Measurements from ENCODE around the gene NSMCE4A.
"Not testable (repeated sequence)": the region's sequence is repeated elsewhere in the genome, so short reads cannot be mapped to it uniquely, and the experiment has no call there.

NSMCE4A gene

GRCh38 chr10:121988361-121989324, 13.6 kb upstream of the NSMCE4A start, which contains the start of gene TACC2:
TSS of gene TACC2 (plus strand) at chr10:121989163. CDS start at chr10:122021982, 32,819 bp downstream.
- DNase-seq: no peak

GRCh38 chr10:121984463-121984862, 9.4 kb upstream of the NSMCE4A start:
- no peak for DNase-seq

GRCh38 chr10:121983852-121984251, 8.8 kb upstream of the NSMCE4A start:
- no peak for DNase-seq

GRCh38 chr10:121981346-121981745, 6.3 kb upstream of the NSMCE4A start:
- DNase-seq: no peak

GRCh38 chr10:121978511-121978910, 3.5 kb upstream of the NSMCE4A start:
- no peak for DNase-seq

- DNase-seq: no peak
Measured at GRCh38 chr10:121976607-121977006, 1.6 kb upstream of the NSMCE4A start.

- no peak for DNase-seq
Measured at GRCh38 chr10:121975295-121976086, 474 bp upstream of the NSMCE4A start.

GRCh38 chr10:121974019-121974534, 940 bp downstream of the NSMCE4A start:
- DNase-seq: peak in 1 of 2 donors; percentile 10

GRCh38 chr10:121969086-121969485, 5.9 kb downstream of the NSMCE4A start:
- DNase-seq: not testable (repeated sequence)

GRCh38 chr10:121965996-121966395, 9.0 kb downstream of the NSMCE4A start:
- no peak for DNase-seq

GRCh38 chr10:121961456-121961855, 13.6 kb downstream of the NSMCE4A start:
- DNase-seq: no peak

- no peak for DNase-seq
Measured at GRCh38 chr10:121959671-121960070, 15.3 kb downstream of the NSMCE4A start.

- no peak for DNase-seq
Measured at GRCh38 chr10:121956111-121957061, 18.6 kb downstream of the NSMCE4A start.

- DNase-seq: no peak
Measured at GRCh38 chr10:121952226-121952625, 22.8 kb downstream of the NSMCE4A start.

- DNase-seq: no peak
Measured at GRCh38 chr10:121949451-121949850, 25.6 kb downstream of the NSMCE4A start.

- no peak for DNase-seq
Measured at GRCh38 chr10:121949049-121949448, 26.0 kb downstream of the NSMCE4A start.

- DNase-seq: no peak
Measured at GRCh38 chr10:121947343-121948330, 27.4 kb downstream of the NSMCE4A start.

- DNase-seq: no peak
Measured at GRCh38 chr10:121942749-121943416, 32.1 kb downstream of the NSMCE4A start.

GRCh38 chr10:121941532-121941931, 33.5 kb downstream of the NSMCE4A start:
- DNase-seq: no peak

- no peak for DNase-seq
Measured at GRCh38 chr10:121936295-121936694, 38.7 kb downstream of the NSMCE4A start.
